ENCODE measurements around the gene NEK10.

GRCh38 chr3:27319847-27320526 is 49.2 kb downstream of the NEK10 start:
- TF ChIP-seq POLR2A (IDR thresholded peaks at IDR 0.05), result no peak
- TF ChIP-seq CTCF (IDR thresholded peaks at IDR 0.05), result no peak
